Right atrium auricular region (tissue), 2 donors: ENCODE data around the gene ATRN. TPM values are rescaled to one million over a fixed set of nuclear protein-coding genes. Genes with fewer than 3 reads are reported as not detected.

Experiments
- DNase-seq: peaks from one replicate; pipeline ENCODE4 v3.0.0-alpha.2; 2019; ENCODE audit warnings: low spot score
- H3K27ac ChIP-seq, 2 donors: fragments of 200-600 bp; sonication (generic); 1 replicate in 1 of 2; 2 replicates in 1 of 2; pipeline ENCODE4 v1.5.1; 2016 to 2019
- H3K27me3 ChIP-seq, 2 donors: fragments of 200-600 bp; sonication (generic); one replicate each; pipeline versions ENCODE4 v1.5.1 to v1.6.0; 2017 to 2019
- H3K36me3 ChIP-seq: fragments of 200-600 bp; sonication (generic); one replicate; pipeline ENCODE4 v1.5.1; 2016
- H3K4me1 ChIP-seq, 2 donors: fragments of 200-600 bp; sonication (generic); one replicate each; pipeline versions ENCODE4 v1.5.1 to v1.6.0; 2017 to 2019
- H3K4me3 ChIP-seq, 2 donors: fragments of 200-600 bp; sonication (generic); 1 replicate in 1 of 2; 2 replicates in 1 of 2; pipeline ENCODE4 v1.5.1; 2017 to 2019; ENCODE audit warnings: mild to moderate bottlenecking in 1 of 2, moderate library complexity in 1 of 2
- H3K9me3 ChIP-seq, 2 donors: fragments of 200-600 bp; sonication (generic); one replicate each; pipeline ENCODE4 v1.5.1; 2019
- total RNA-seq, 2 donors: library from RNA; depleted of rRNA; stranded (reverse); fragments of >200 nt; gene quantifications; one replicate each; pipeline ENCODE4 v1.1.0, GENCODE V29; 2016
- TF ChIP-seq, protein P1 (sequence below), 2 donors: fragments of 200-600 bp; sonication (generic); IDR thresholded peaks; one replicate each; pipeline ENCODE4 v1.5.1; 2019; ENCODE audit warnings: antibody characterized with exemption in 2 of 2

ATRN gene
- total RNA-seq, 2 donors from 2014 or later, result 22.5 to 28.1 TPM

GRCh38 chr20:3545401-3545925 lies 74.6 kb downstream of the ATRN start:
- H3K4me3 ChIP-seq, result no peak overlapping the region
- DNase-seq, result no peak
- no peaks in the 10 kb centered on the region for H3K27me3 ChIP-seq
- H3K9me3 ChIP-seq, result no peaks in the 10 kb centered on the region
- H3K36me3 ChIP-seq, result peaks cover 20% of the 10 kb centered on the region
- TF ChIP-seq, protein P1, sequence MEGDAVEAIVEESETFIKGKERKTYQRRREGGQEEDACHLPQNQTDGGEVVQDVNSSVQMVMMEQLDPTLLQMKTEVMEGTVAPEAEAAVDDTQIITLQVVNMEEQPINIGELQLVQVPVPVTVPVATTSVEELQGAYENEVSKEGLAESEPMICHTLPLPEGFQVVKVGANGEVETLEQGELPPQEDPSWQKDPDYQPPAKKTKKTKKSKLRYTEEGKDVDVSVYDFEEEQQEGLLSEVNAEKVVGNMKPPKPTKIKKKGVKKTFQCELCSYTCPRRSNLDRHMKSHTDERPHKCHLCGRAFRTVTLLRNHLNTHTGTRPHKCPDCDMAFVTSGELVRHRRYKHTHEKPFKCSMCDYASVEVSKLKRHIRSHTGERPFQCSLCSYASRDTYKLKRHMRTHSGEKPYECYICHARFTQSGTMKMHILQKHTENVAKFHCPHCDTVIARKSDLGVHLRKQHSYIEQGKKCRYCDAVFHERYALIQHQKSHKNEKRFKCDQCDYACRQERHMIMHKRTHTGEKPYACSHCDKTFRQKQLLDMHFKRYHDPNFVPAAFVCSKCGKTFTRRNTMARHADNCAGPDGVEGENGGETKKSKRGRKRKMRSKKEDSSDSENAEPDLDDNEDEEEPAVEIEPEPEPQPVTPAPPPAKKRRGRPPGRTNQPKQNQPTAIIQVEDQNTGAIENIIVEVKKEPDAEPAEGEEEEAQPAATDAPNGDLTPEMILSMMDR (IDR thresholded peaks at IDR 0.05), result no peak
- H3K27ac ChIP-seq, result no peak overlapping the region
- no peaks in the 10 kb centered on the region for H3K4me1 ChIP-seq

GRCh38 chr20:3547906-3548305 lies 77.1 kb downstream of the ATRN start:
- H3K4me1 ChIP-seq, result no peaks in the 10 kb centered on the region
- no peak overlapping the region for H3K27ac ChIP-seq
- no peak for DNase-seq
- H3K9me3 ChIP-seq, result no peaks in the 10 kb centered on the region
- peaks cover 24% of the 10 kb centered on the region for H3K36me3 ChIP-seq
- TF ChIP-seq, protein P1 (IDR thresholded peaks at IDR 0.05), result no peak
- H3K4me3 ChIP-seq, result no peak overlapping the region
- no peaks in the 10 kb centered on the region for H3K27me3 ChIP-seq

- H3K4me3 ChIP-seq, result no peak overlapping the region
- H3K27ac ChIP-seq, result no peak overlapping the region
- no peak for DNase-seq
- TF ChIP-seq, protein P1 (IDR thresholded peaks at IDR 0.05), result no peak
- peaks cover 24% of the 10 kb centered on the region for H3K36me3 ChIP-seq
- no peaks in the 10 kb centered on the region for H3K9me3 ChIP-seq
- no peaks in the 10 kb centered on the region for H3K4me1 ChIP-seq
- H3K27me3 ChIP-seq, result no peaks in the 10 kb centered on the region
Measured at GRCh38 chr20:3550837-3551236, 80.0 kb downstream of the ATRN start.

- Histone ChIP-seq H3K27me3 (no peaks in the 10 kb centered on the region), H3K36me3 (peaks cover 22% of the 10 kb centered on the region), H3K4me1 (no peaks in the 10 kb centered on the region), H3K27ac (no peak overlapping the region), H3K4me3 (no peak overlapping the region), H3K9me3 (no peaks in the 10 kb centered on the region)
- DNase-seq, result no peak
- TF ChIP-seq, protein P1 (IDR thresholded peaks at IDR 0.05), result no peak
Measured at GRCh38 chr20:3551681-3552434, 81.0 kb downstream of the ATRN start.

GRCh38 chr20:3553663-3554062 lies 82.8 kb downstream of the ATRN start:
- DNase-seq, result no peak
- TF ChIP-seq, protein P1 (IDR thresholded peaks at IDR 0.05), result no peak
- Histone ChIP-seq H3K4me3 (no peak overlapping the region), H3K36me3 (peaks cover 16% of the 10 kb centered on the region), H3K27me3 (no peaks in the 10 kb centered on the region), H3K9me3 (no peaks in the 10 kb centered on the region), H3K27ac (no peak overlapping the region), H3K4me1 (no peaks in the 10 kb centered on the region)
